ENCODE data around the gene RNF146. TPM values are rescaled to one million over a fixed set of nuclear protein-coding genes. Genes with fewer than 3 reads are reported as not detected.
"Not testable (repeated sequence)": the region's sequence is repeated elsewhere in the genome, so short reads cannot be mapped to it uniquely, and the experiment has no call there.

RNF146 gene, protein sequence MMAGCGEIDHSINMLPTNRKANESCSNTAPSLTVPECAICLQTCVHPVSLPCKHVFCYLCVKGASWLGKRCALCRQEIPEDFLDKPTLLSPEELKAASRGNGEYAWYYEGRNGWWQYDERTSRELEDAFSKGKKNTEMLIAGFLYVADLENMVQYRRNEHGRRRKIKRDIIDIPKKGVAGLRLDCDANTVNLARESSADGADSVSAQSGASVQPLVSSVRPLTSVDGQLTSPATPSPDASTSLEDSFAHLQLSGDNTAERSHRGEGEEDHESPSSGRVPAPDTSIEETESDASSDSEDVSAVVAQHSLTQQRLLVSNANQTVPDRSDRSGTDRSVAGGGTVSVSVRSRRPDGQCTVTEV
- 10 to 100 TPM; 15.6 to 32.2 (median 31.3) TPM for total RNA-seq
- total RNA-seq (2013) = 30.1 TPM
- 10.4 to 47.4 (median 26.7) reads per million in 29 experiments for total RNA-seq

DNA sequence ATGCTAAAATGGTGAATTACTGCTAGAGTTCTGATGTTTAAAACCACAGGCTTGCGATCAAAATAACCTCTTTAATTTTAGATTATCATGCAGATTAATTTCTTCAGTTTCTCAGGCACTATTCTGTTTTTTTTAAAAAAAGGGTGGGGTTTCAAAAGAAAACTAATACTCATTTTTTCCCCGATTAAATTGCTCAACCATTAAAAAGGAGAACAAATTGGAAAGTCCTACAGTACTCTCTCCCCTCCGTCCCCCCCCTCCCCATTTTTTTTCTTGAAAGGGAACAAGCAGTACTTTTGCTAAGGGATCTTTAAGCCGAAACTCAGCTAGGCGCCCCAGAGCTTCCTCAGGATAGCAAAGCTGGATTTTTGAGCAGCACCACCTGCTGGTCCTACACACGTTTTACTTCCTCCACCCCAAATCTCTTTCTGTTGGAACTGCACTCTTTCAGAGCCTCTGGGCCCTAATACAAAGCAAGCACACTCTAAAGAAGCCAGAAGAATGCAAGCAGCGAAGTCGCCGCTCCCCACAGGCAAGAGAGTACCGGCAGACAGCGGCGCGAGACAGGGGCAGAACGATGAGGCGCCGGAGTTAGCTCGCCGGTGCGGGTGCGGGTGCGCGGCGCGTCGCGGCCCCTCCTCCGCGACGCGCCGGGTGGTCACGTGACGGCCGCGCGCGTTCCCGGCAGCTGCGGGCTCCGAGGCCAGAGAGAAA, at the start of gene RNF146:
Gene RNF146 (plus strand): TSS at position 687 of the 714 bp plus-strand sequence. CDS start 13,475 bp downstream, outside the sequence.
- Histone ChIP-seq H3K36me3 (ENCODE audit: control insufficient read depth in 2 of 2, extremely low read depth in 1 of 2, insufficient read depth in 1 of 2, low read length in 1 of 2) (no peaks in the 10 kb centered on the region), H3K27me3 (replicated peaks in 1 of 2; ENCODE audit: control insufficient read depth in 2 of 2, extremely low read depth in 1 of 2, insufficient read depth in 2 of 2, low read length in 1 of 2) (no peaks in the 10 kb centered on the region), H3K9me3 (no peaks in the 10 kb centered on the region), H3K27ac (ENCODE audit: low read length) (peak within 1 kb of the TSS; percentile 97), H3K4me3 (ENCODE audit: control insufficient read depth in 1 of 2, extremely low read depth in 1 of 2, low read length in 1 of 2) (peak within 1 kb of the TSS; percentile 95 to 96), H3K4me1 (ENCODE audit: control insufficient read depth in 1 of 2, extremely low read depth in 1 of 2, insufficient read depth in 2 of 2, low read length in 2 of 2) (peaks cover 0 to 16% of the 10 kb centered on the region in 2 experiments)
- ATAC-seq (replicated peaks in 1 of 4) (peak; percentile 83 to 86 (median 84)), DNase-seq (peak; percentile 41 to 81 (median 63))
- no peaks in the 10 kb centered on the region for H3K9me3 Mint-ChIP-seq
- ChIA-PET CTCF (interaction anchor here (0.5 to 2.6 kb wide), 33 partner anchors 9 to 1652 kb away, joined by 3 to 11 read pairs (median 4); partner anchors contain the start of genes ECHDC1 (in 1 of the 2) and NCOA7 (in 1 of the 2)), POLR2A (interaction anchor here (0.5 to 1.3 kb wide), 5 partner anchors 12 to 979 kb away, joined by 3 to 7 read pairs (median 4); no protein-coding TSS in a partner anchor)
- H3K4me3 Mint-ChIP-seq = peak within 1 kb of the TSS; percentile 92 to 100 (median 93)
- no peaks in the 10 kb centered on the region for H3K36me3 Mint-ChIP-seq
- peak within 1 kb of the TSS; percentile 99 to 100 for H3K27ac Mint-ChIP-seq
- WGBS (ENCODE audit: insufficient coverage) = 0% methylated on average over 39 of the region's 40 CpGs
- H3K27me3 Mint-ChIP-seq = no peaks in the 10 kb centered on the region
- peaks cover 33 to 50% (median 41%) of the 10 kb centered on the region in 3 donors for H3K4me1 Mint-ChIP-seq

DNA sequence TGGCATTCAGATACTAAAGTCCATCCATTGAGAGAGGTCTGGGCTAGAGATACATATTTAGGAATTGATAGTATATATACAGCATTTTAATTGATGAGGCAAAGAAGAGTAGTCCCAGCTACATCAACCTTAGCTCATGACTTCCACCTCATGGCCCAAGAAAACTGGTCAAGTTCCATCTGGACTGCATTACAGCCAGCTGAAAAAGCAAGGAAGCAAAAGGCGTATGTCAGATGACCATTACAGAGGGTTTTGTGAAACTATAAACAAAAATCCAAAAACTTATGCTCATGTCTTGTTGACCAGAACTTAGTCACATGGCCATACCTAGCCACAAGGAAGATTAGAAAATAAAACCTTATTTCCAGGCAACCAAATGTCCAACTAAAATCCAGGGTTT, 46.8 kb upstream of the RNF146 start:
- Mint-ChIP-seq H3K36me3 (no peaks in the 10 kb centered on the region), H3K9me3 (peaks cover 0 to 3% (median 0%) of the 10 kb centered on the region in 3 donors)
- no peak for ATAC-seq (replicated peaks in 1 of 4)

DNA sequence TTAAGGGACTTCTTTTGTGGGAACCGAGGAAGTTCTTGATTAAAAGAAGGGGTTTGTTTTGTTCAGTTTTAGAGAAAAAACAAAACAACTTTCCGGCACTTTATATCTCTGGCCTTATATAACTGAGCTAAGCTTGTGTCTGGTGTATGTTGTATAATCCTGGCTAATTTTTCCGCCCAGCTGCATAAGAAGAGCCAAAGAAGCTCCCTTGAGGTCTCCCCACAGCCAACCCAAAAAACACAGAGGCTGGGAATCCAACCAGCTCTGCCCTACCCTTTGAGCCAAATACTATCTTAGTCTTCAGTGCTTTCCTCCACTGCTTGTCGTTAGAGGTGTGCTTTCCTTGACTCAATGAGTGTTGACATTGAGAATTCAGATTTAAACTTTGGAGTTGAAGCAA, 45.5 kb upstream of the RNF146 start:
- no peaks in the 10 kb centered on the region for H3K27me3 ChIP-seq (replicated peaks in 1 of 2; ENCODE audit: control insufficient read depth in 2 of 2, extremely low read depth in 1 of 2, insufficient read depth in 2 of 2, low read length in 1 of 2)
- Mint-ChIP-seq H3K36me3 (no peaks in the 10 kb centered on the region), H3K4me3 (no peak overlapping the region), H3K27me3 (peaks cover 11 to 49% of the 10 kb centered on the region in 2 donors), H3K9me3 (peaks cover 0 to 3% (median 0%) of the 10 kb centered on the region in 3 donors), H3K27ac (no peak overlapping the region), H3K4me1 (no peaks in the 10 kb centered on the region)
- DNase-seq = no peak
- no peak for ATAC-seq (replicated peaks in 1 of 4)
- H3K4me1 ChIP-seq (ENCODE audit: control insufficient read depth in 1 of 2, extremely low read depth in 1 of 2, insufficient read depth in 2 of 2, low read length in 2 of 2) = no peaks in the 10 kb centered on the region
- H3K4me3 ChIP-seq (ENCODE audit: control insufficient read depth in 1 of 2, extremely low read depth in 1 of 2, low read length in 1 of 2) = no peak overlapping the region
- WGBS (ENCODE audit: insufficient coverage) = 90% methylated on average over 2 of the region's 4 CpGs
- no peaks in the 10 kb centered on the region for H3K9me3 ChIP-seq
- ChIA-PET CTCF (interaction anchor here in 1 of 2 donors (1.0 kb wide), 1 partner anchor 36 kb away, joined by 3 read pairs; no protein-coding TSS in a partner anchor), POLR2A (no interaction called here)
- no peaks in the 10 kb centered on the region for H3K36me3 ChIP-seq (ENCODE audit: control insufficient read depth in 2 of 2, extremely low read depth in 1 of 2, insufficient read depth in 1 of 2, low read length in 1 of 2)
- no peak overlapping the region for H3K27ac ChIP-seq (ENCODE audit: low read length)

More for the DNA sequence above, 46.8 kb upstream of the RNF146 start:
- Mint-ChIP-seq H3K4me3 (no peak overlapping the region), H3K27me3 (peaks cover 5 to 47% of the 10 kb centered on the region in 2 donors), H3K4me1 (no peaks in the 10 kb centered on the region), H3K27ac (no peak overlapping the region)
- ChIA-PET CTCF (interaction anchor here in 1 of 2 donors (0.7 kb wide), 1 partner anchor 197 kb away, joined by 3 read pairs; no protein-coding TSS in a partner anchor), POLR2A (no interaction called here)
- WGBS (ENCODE audit: insufficient coverage) = 80% methylated on average over 1 of the region's 1 CpG
- H3K4me3 ChIP-seq (ENCODE audit: control insufficient read depth in 1 of 2, extremely low read depth in 1 of 2, low read length in 1 of 2) = no peak overlapping the region
- no peaks in the 10 kb centered on the region for H3K27me3 ChIP-seq (replicated peaks in 1 of 2; ENCODE audit: control insufficient read depth in 2 of 2, extremely low read depth in 1 of 2, insufficient read depth in 2 of 2, low read length in 1 of 2)
- no peaks in the 10 kb centered on the region for H3K36me3 ChIP-seq (ENCODE audit: control insufficient read depth in 2 of 2, extremely low read depth in 1 of 2, insufficient read depth in 1 of 2, low read length in 1 of 2)
- H3K27ac ChIP-seq (ENCODE audit: low read length) = no peak overlapping the region
- H3K9me3 ChIP-seq = no peaks in the 10 kb centered on the region
- DNase-seq = no peak
- H3K4me1 ChIP-seq (ENCODE audit: control insufficient read depth in 1 of 2, extremely low read depth in 1 of 2, insufficient read depth in 2 of 2, low read length in 2 of 2) = no peaks in the 10 kb centered on the region

DNA sequence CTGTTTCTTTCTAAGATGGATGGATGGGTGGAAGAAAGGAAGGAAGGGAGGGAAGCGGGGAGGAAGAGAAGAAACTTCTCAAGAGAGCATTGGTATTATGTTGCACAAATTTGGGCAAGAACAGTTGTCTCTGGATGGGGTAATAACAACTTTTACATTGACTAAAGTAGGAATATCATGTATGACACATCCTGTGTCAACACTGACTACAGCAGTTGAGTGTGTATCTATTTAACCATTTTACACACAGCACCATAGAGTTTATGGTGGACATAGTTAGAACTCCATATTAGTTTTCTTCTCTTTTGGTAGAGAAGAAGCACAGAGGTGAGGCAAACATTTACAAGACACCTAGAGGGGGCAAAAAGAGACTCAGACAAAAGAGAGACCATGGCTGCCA, 44.2 kb upstream of the RNF146 start:
- Histone ChIP-seq H3K36me3 (ENCODE audit: control insufficient read depth in 2 of 2, extremely low read depth in 1 of 2, insufficient read depth in 1 of 2, low read length in 1 of 2) (no peaks in the 10 kb centered on the region), H3K9me3 (no peaks in the 10 kb centered on the region), H3K4me3 (ENCODE audit: control insufficient read depth in 1 of 2, extremely low read depth in 1 of 2, low read length in 1 of 2) (no peak overlapping the region), H3K27ac (ENCODE audit: low read length) (no peak overlapping the region), H3K4me1 (ENCODE audit: control insufficient read depth in 1 of 2, extremely low read depth in 1 of 2, insufficient read depth in 2 of 2, low read length in 2 of 2) (no peaks in the 10 kb centered on the region), H3K27me3 (replicated peaks in 1 of 2; ENCODE audit: control insufficient read depth in 2 of 2, extremely low read depth in 1 of 2, insufficient read depth in 2 of 2, low read length in 1 of 2) (no peaks in the 10 kb centered on the region)
- ChIA-PET CTCF (no interaction called here), POLR2A (no interaction called here)
- Mint-ChIP-seq H3K36me3 (no peaks in the 10 kb centered on the region), H3K4me1 (no peaks in the 10 kb centered on the region), H3K27ac (no peak overlapping the region), H3K9me3 (peaks cover 0 to 3% (median 0%) of the 10 kb centered on the region in 3 donors), H3K4me3 (no peak overlapping the region), H3K27me3 (peaks cover 11 to 51% of the 10 kb centered on the region in 2 donors)
- whole genome bisulfite sequencing (ENCODE audit: insufficient coverage) = no CpG with 5 or more reads among the region's 1 CpG
- DNase-seq (no peak), ATAC-seq (replicated peaks in 1 of 4) (no peak)

DNA sequence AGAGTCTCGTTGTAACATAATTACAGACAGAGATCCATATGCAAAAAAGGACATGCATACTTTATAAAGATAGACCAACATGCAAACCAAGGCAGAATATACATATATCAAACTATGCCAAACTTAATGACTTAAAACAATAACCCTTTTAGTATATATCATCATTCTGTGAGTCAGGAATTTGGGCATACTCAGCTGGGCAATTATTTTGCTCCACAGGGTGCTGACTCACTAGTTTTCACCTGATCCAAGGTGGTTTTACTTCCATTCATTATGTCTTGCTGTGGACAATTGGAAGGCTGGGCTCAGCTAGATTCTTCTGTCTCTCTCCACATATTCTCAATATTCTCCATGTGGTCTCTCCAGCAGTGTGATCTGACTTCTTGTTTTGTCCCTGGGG, 41.2 kb upstream of the RNF146 start:
- WGBS (ENCODE audit: insufficient coverage) = no CpG with 5 or more reads among the region's 1 CpG
- H3K4me1 ChIP-seq (ENCODE audit: control insufficient read depth in 1 of 2, extremely low read depth in 1 of 2, insufficient read depth in 2 of 2, low read length in 2 of 2) = no peaks in the 10 kb centered on the region
- Mint-ChIP-seq H3K36me3 (no peaks in the 10 kb centered on the region), H3K4me1 (no peaks in the 10 kb centered on the region), H3K27ac (no peak overlapping the region), H3K4me3 (no peak overlapping the region), H3K27me3 (peaks cover 24 to 51% of the 10 kb centered on the region in 2 donors), H3K9me3 (peaks cover 0 to 6% (median 2%) of the 10 kb centered on the region in 3 donors)
- DNase-seq (no peak), ATAC-seq (replicated peaks in 1 of 4) (no peak)
- no peak overlapping the region for H3K4me3 ChIP-seq (ENCODE audit: control insufficient read depth in 1 of 2, extremely low read depth in 1 of 2, low read length in 1 of 2)
- H3K36me3 ChIP-seq (ENCODE audit: control insufficient read depth in 2 of 2, extremely low read depth in 1 of 2, insufficient read depth in 1 of 2, low read length in 1 of 2) = no peaks in the 10 kb centered on the region
- H3K9me3 ChIP-seq = no peaks in the 10 kb centered on the region
- H3K27me3 ChIP-seq (replicated peaks in 1 of 2; ENCODE audit: control insufficient read depth in 2 of 2, extremely low read depth in 1 of 2, insufficient read depth in 2 of 2, low read length in 1 of 2) = peaks cover 0 to 13% of the 10 kb centered on the region in 2 experiments
- ChIA-PET POLR2A (no interaction called here), CTCF (no interaction called here)
- H3K27ac ChIP-seq (ENCODE audit: low read length) = no peak overlapping the region

DNA sequence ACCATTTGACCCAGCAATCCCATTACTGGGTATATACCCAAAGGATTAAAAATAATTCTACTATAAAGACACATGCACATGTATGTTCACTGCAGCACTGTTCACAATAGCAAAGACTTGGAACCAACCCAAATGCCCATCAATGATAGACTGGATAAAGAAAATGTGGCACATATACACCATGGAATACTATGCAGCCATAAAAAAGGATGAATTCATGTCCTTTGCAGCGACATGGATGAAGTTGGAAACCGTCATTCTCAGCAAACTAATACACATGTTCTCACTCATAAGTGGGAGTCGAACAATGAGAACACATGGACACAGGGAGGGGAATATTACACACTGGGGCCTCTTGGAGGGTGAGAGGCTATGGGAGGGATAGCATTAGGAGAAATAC, 32.8 kb upstream of the RNF146 start:
- H3K4me1 ChIP-seq (ENCODE audit: control insufficient read depth in 1 of 2, extremely low read depth in 1 of 2, insufficient read depth in 2 of 2, low read length in 2 of 2); DNase-seq; H3K36me3 Mint-ChIP-seq; H3K36me3 ChIP-seq (ENCODE audit: control insufficient read depth in 2 of 2, extremely low read depth in 1 of 2, insufficient read depth in 1 of 2, low read length in 1 of 2); H3K4me1 Mint-ChIP-seq; H3K9me3 ChIP-seq; H3K27ac ChIP-seq (ENCODE audit: low read length); ATAC-seq (replicated peaks in 1 of 4); H3K4me3 ChIP-seq (ENCODE audit: control insufficient read depth in 1 of 2, extremely low read depth in 1 of 2, low read length in 1 of 2); H3K27ac Mint-ChIP-seq; H3K4me3 Mint-ChIP-seq; H3K27me3 ChIP-seq (replicated peaks in 1 of 2; ENCODE audit: control insufficient read depth in 2 of 2, extremely low read depth in 1 of 2, insufficient read depth in 2 of 2, low read length in 1 of 2); POLR2A ChIA-PET; CTCF ChIA-PET: not testable (repeated sequence)
- WGBS (ENCODE audit: insufficient coverage) = no CpG with 5 or more reads among the region's 3 CpGs
- H3K27me3 Mint-ChIP-seq = peaks cover 16 to 26% of the 10 kb centered on the region in 2 donors
- peaks cover 2 to 21% (median 13%) of the 10 kb centered on the region in 3 donors for H3K9me3 Mint-ChIP-seq
